ENCODE results near the gene CUEDC1.
"Not testable (repeated sequence)": the region's sequence is repeated elsewhere in the genome, so short reads cannot be mapped to it uniquely, and the experiment has no call there.

CUEDC1 gene

GRCh38 chr17:57982452-57983170, 27.4 kb upstream of the CUEDC1 start:
- Histone ChIP-seq H3K9me3 (ENCODE audit: severe bottlenecking) (no peaks in the 10 kb centered on the region), H3K27me3 (ENCODE audit: insufficient read depth, poor library complexity, severe bottlenecking) (no peaks in the 10 kb centered on the region), H3K36me3 (ENCODE audit: low read depth) (peaks cover 90% of the 10 kb centered on the region), H3K27ac (ENCODE audit: poor library complexity, severe bottlenecking) (no peak overlapping the region), H3K4me1 (ENCODE audit: insufficient read depth, poor library complexity, severe bottlenecking) (peaks cover 37% of the 10 kb centered on the region), H3K4me3 (ENCODE audit: severe bottlenecking) (no peak overlapping the region)
- ATAC-seq (ENCODE audit: low read depth) (no peak), DNase-seq (ENCODE audit: low spot score) (no peak)
- TF ChIP-seq CTCF (IDR thresholded peaks at IDR 0.05; ENCODE audit: poor library complexity, severe bottlenecking), result no peak

- H3K36me3 ChIP-seq (ENCODE audit: low read depth), result peaks cover 100% of the 10 kb centered on the region
- peaks cover 2% of the 10 kb centered on the region for H3K9me3 ChIP-seq (ENCODE audit: severe bottlenecking)
- H3K4me3 ChIP-seq (ENCODE audit: severe bottlenecking), result no peak overlapping the region
- H3K27me3 ChIP-seq (ENCODE audit: insufficient read depth, poor library complexity, severe bottlenecking), result no peaks in the 10 kb centered on the region
- H3K27ac ChIP-seq (ENCODE audit: poor library complexity, severe bottlenecking), result no peak overlapping the region
- no peak for TF ChIP-seq CTCF (IDR thresholded peaks at IDR 0.05; ENCODE audit: poor library complexity, severe bottlenecking)
- no peak for ATAC-seq (ENCODE audit: low read depth)
- peaks cover 27% of the 10 kb centered on the region for H3K4me1 ChIP-seq (ENCODE audit: insufficient read depth, poor library complexity, severe bottlenecking)
- no peak for DNase-seq (ENCODE audit: low spot score)
These were observed 25.3 kb upstream of the CUEDC1 start for GRCh38 chr17:57980522-57980921.

- DNase-seq (ENCODE audit: low spot score), result no peak
- H3K36me3 ChIP-seq (ENCODE audit: low read depth), result peaks cover 100% of the 10 kb centered on the region
- H3K27me3 ChIP-seq (ENCODE audit: insufficient read depth, poor library complexity, severe bottlenecking), result no peaks in the 10 kb centered on the region
These were observed 23.9 kb upstream of the CUEDC1 start for GRCh38 chr17:57979076-57979475.

GRCh38 chr17:57976594-57976993, 21.4 kb upstream of the CUEDC1 start:
- DNase-seq (ENCODE audit: low spot score) (no peak), ATAC-seq (ENCODE audit: low read depth) (no peak)
- no peak overlapping the region for H3K27ac ChIP-seq (ENCODE audit: poor library complexity, severe bottlenecking)
- H3K4me3 ChIP-seq (ENCODE audit: severe bottlenecking), result no peak overlapping the region
- H3K4me1 ChIP-seq (ENCODE audit: insufficient read depth, poor library complexity, severe bottlenecking), result peaks cover 6% of the 10 kb centered on the region
- no peak for TF ChIP-seq CTCF (IDR thresholded peaks at IDR 0.05; ENCODE audit: poor library complexity, severe bottlenecking)
- H3K36me3 ChIP-seq (ENCODE audit: low read depth), result peaks cover 91% of the 10 kb centered on the region
- no peaks in the 10 kb centered on the region for H3K27me3 ChIP-seq (ENCODE audit: insufficient read depth, poor library complexity, severe bottlenecking)
- peaks cover 2% of the 10 kb centered on the region for H3K9me3 ChIP-seq (ENCODE audit: severe bottlenecking)

More at GRCh38 chr17:57979076-57979475, 23.9 kb upstream of the CUEDC1 start:
- Histone ChIP-seq H3K9me3 (ENCODE audit: severe bottlenecking) (peaks cover 2% of the 10 kb centered on the region), H3K4me1 (ENCODE audit: insufficient read depth, poor library complexity, severe bottlenecking) (peaks cover 13% of the 10 kb centered on the region), H3K27ac (ENCODE audit: poor library complexity, severe bottlenecking) (no peak overlapping the region), H3K4me3 (ENCODE audit: severe bottlenecking) (no peak overlapping the region)
- no peak for TF ChIP-seq CTCF (IDR thresholded peaks at IDR 0.05; ENCODE audit: poor library complexity, severe bottlenecking)
- no peak for ATAC-seq (ENCODE audit: low read depth)

GRCh38 chr17:57975044-57975443, 19.8 kb upstream of the CUEDC1 start:
- Histone ChIP-seq H3K4me3 (ENCODE audit: severe bottlenecking) (no peak overlapping the region), H3K4me1 (ENCODE audit: insufficient read depth, poor library complexity, severe bottlenecking) (no peaks in the 10 kb centered on the region), H3K36me3 (ENCODE audit: low read depth) (peaks cover 75% of the 10 kb centered on the region), H3K27me3 (ENCODE audit: insufficient read depth, poor library complexity, severe bottlenecking) (no peaks in the 10 kb centered on the region), H3K9me3 (ENCODE audit: severe bottlenecking) (peaks cover 2% of the 10 kb centered on the region), H3K27ac (ENCODE audit: poor library complexity, severe bottlenecking) (no peak overlapping the region)
- TF ChIP-seq CTCF (IDR thresholded peaks at IDR 0.05; ENCODE audit: poor library complexity, severe bottlenecking), result no peak
- no peak for DNase-seq (ENCODE audit: low spot score)
- ATAC-seq (ENCODE audit: low read depth), result peak; percentile 23; the same call in 1 of the 3 replicates

GRCh38 chr17:57974053-57974824, 19.0 kb upstream of the CUEDC1 start:
- DNase-seq (ENCODE audit: low spot score); ATAC-seq (ENCODE audit: low read depth); H3K27ac ChIP-seq (ENCODE audit: poor library complexity, severe bottlenecking): not testable (repeated sequence)

More at GRCh38 chr17:57974053-57974824, 19.0 kb upstream of the CUEDC1 start:
- H3K9me3 ChIP-seq (ENCODE audit: severe bottlenecking); H3K27me3 ChIP-seq (ENCODE audit: insufficient read depth, poor library complexity, severe bottlenecking); H3K4me3 ChIP-seq (ENCODE audit: severe bottlenecking); H3K4me1 ChIP-seq (ENCODE audit: insufficient read depth, poor library complexity, severe bottlenecking): not testable (repeated sequence)
- peaks cover 67% of the 10 kb centered on the region for H3K36me3 ChIP-seq (ENCODE audit: low read depth)

All from RWPE2 (cell line).